Activated T-helper 2 cell treated with anti-CD3 and anti-CD28 coated beads, Interferon-gamma antibody, Interleukin-2, Interleukin-4, amounts not matched to agents 10 μg/mL and 5 μg/mL and 100 μg/mL, durations not matched to agents 14 hours and 24 hours and 36 hours (primary cell): ENCODE results near the gene ING4. TPM values are rescaled to one million over a fixed set of nuclear protein-coding genes. Genes with fewer than 3 reads are reported as not detected.
A peak's percentile ranks its signal among the peaks of the same experiment; 100 is the strongest.

ENCODE experiments used
- DNase-seq: peaks from one replicate; pipeline ENCODE4 v3.0.0; 2021; ENCODE audit warnings: low spot score
- H3K27ac Mint-ChIP-seq: one replicate; pipeline ENCODE4 v1.8.0; 2021; ENCODE audit warnings: mixed read lengths
- H3K27me3 Mint-ChIP-seq: one replicate; pipeline ENCODE4 v1.8.0; 2021; ENCODE audit warnings: low read depth, mixed read lengths
- H3K36me3 Mint-ChIP-seq: one replicate; pipeline ENCODE4 v1.8.0; 2021; ENCODE audit warnings: low read depth, mixed read lengths
- H3K4me1 Mint-ChIP-seq: one replicate; pipeline ENCODE4 v1.8.0; 2021; ENCODE audit warnings: low read depth, mixed read lengths
- H3K4me3 Mint-ChIP-seq: one replicate; pipeline ENCODE4 v1.8.0; 2021; ENCODE audit warnings: low read depth, mild to moderate bottlenecking, moderate library complexity, mixed read lengths
- H3K9me3 Mint-ChIP-seq: one replicate; pipeline ENCODE4 v1.8.0; 2021; ENCODE audit warnings: mixed read lengths
- intact Hi-C: fragments of 100-400 bp; cut with micrococcal nuclease; formaldehyde crosslinking; loops from one replicate; pipeline ENCODE4 v1.15.1; 2023
- total RNA-seq: library from RNA; stranded (reverse); gene quantifications from 2 replicates; pipeline ENCODE4 v1.2.3, GENCODE V29; 2022

The ING4 gene
- total RNA-seq, 1 donor from 2014 or later = 19.1 TPM

GRCh38 chr12:6641131-6641530, 21.8 kb downstream of the ING4 start:
- Mint-ChIP-seq H3K4me1 (peaks cover 7% of the 10 kb centered on the region), H3K36me3 (peaks cover 16% of the 10 kb centered on the region), H3K27ac (no peak overlapping the region), H3K9me3 (peaks cover 22% of the 10 kb centered on the region), H3K4me3 (no peak overlapping the region), H3K27me3 (peaks cover 12% of the 10 kb centered on the region)
- no peak for DNase-seq
- intact Hi-C loops = no loop called here

GRCh38 chr12:6640497-6640896, 22.4 kb downstream of the ING4 start:
- Mint-ChIP-seq H3K27me3 (peaks cover 12% of the 10 kb centered on the region), H3K4me1 (peaks cover 12% of the 10 kb centered on the region), H3K36me3 (peaks cover 15% of the 10 kb centered on the region), H3K4me3 (no peak overlapping the region), H3K27ac (no peak overlapping the region), H3K9me3 (peaks cover 22% of the 10 kb centered on the region)
- intact Hi-C loops = no loop called here
- DNase-seq = no peak

DNA sequence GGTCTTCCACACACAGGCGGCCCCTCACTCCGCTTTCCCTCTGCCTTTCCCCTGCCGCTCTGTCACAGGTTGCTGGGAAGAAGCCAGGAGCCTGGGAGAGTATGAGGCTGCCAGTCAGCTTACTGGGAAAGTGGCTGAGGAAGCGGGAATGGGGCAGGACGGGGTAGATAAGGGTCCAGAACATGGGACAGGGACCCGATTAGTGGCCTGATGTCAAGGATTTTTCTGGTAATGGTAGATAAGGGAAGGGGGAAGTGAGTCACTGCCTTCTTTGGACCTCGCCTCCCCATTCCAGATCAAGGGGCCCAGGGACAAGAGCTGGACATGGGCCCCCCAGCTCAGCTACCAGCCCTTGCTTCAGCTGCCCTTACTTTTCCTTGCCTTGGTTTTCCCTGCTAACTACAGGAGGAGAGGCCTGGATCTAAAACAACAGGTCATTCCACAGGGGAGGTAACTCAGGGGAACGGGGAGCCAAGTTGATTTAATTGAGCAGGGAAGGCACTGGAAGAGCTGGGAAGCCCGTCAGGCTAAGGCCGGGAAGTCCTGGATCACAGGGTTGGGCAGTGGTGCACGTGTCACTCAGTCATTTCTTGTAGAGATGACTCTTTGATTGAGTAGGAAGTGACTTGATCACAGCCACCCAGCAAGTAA, 23.6 kb downstream of the ING4 start:
- Mint-ChIP-seq H3K4me1 (peaks cover 19% of the 10 kb centered on the region), H3K36me3 (peaks cover 10% of the 10 kb centered on the region), H3K27me3 (peaks cover 12% of the 10 kb centered on the region), H3K27ac (no peak overlapping the region), H3K9me3 (peaks cover 14% of the 10 kb centered on the region), H3K4me3 (no peak overlapping the region)
- DNase-seq = no peak
- intact Hi-C loops = no loop called here

GRCh38 chr12:6638305-6638704, 24.6 kb downstream of the ING4 start:
- Mint-ChIP-seq H3K27me3 (peaks cover 12% of the 10 kb centered on the region), H3K27ac (no peak overlapping the region), H3K4me1 (peaks cover 21% of the 10 kb centered on the region), H3K9me3 (peaks cover 7% of the 10 kb centered on the region), H3K4me3 (no peak overlapping the region), H3K36me3 (peaks cover 4% of the 10 kb centered on the region)
- DNase-seq = no peak
- intact Hi-C loops = no loop called here

- H3K9me3 Mint-ChIP-seq = no peaks in the 10 kb centered on the region
- H3K4me1 Mint-ChIP-seq = peaks cover 42% of the 10 kb centered on the region
- no peaks in the 10 kb centered on the region for H3K36me3 Mint-ChIP-seq
- peak within 1 kb of the TSS; percentile 82 for H3K27ac Mint-ChIP-seq
- no peak for DNase-seq
- intact Hi-C loops = loop anchor here (1.0 kb wide), 1 partner anchor 27 kb away; the partner anchor contains the start of gene ING4
- peak within 1 kb of the TSS; percentile 61 for H3K4me3 Mint-ChIP-seq
- H3K27me3 Mint-ChIP-seq = peaks cover under 1% of the 10 kb centered on the region
These were observed 26.9 kb downstream of the ING4 start, which contains the start of gene LPAR5 for GRCh38 chr12:6635856-6636531. TSS of gene LPAR5 (minus strand) at chr12:6635959. CDS start at chr12:6621248, 14,711 bp downstream.

DNA sequence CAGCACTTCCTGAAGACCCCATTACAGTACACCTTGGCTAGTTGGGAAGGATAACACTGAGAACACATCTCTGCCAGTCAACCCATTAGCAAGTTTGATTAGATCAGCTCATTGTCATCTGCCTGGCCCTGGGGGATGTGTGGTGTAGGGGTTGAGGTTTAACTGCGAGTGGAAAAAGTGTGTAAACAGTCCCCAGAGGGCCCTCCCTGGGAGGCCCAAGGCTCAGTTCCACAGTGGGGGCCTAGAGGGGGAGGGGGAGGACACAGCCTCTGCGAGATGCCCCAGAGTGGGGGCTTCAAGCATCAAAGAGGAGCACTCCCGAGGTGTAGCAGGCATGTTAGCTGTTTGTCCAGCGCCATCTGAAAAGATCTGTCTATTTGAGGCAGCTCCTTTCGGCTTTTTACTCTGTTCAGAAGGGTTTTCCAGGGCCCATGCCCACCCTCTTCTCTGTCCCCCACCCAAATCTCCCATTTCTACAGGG, 27.5 kb downstream of the ING4 start:
- H3K4me3 Mint-ChIP-seq = peak overlapping the region; percentile 61
- H3K27me3 Mint-ChIP-seq = no peaks in the 10 kb centered on the region
- intact Hi-C loops = loop anchor here (1.0 kb wide), 1 partner anchor 28 kb away; the partner anchor contains the start of gene ING4
- peaks cover 43% of the 10 kb centered on the region for H3K4me1 Mint-ChIP-seq
- H3K27ac Mint-ChIP-seq = peak overlapping the region; percentile 82
- peak; percentile 56 for DNase-seq
- H3K9me3 Mint-ChIP-seq = no peaks in the 10 kb centered on the region
- H3K36me3 Mint-ChIP-seq = no peaks in the 10 kb centered on the region

DNA sequence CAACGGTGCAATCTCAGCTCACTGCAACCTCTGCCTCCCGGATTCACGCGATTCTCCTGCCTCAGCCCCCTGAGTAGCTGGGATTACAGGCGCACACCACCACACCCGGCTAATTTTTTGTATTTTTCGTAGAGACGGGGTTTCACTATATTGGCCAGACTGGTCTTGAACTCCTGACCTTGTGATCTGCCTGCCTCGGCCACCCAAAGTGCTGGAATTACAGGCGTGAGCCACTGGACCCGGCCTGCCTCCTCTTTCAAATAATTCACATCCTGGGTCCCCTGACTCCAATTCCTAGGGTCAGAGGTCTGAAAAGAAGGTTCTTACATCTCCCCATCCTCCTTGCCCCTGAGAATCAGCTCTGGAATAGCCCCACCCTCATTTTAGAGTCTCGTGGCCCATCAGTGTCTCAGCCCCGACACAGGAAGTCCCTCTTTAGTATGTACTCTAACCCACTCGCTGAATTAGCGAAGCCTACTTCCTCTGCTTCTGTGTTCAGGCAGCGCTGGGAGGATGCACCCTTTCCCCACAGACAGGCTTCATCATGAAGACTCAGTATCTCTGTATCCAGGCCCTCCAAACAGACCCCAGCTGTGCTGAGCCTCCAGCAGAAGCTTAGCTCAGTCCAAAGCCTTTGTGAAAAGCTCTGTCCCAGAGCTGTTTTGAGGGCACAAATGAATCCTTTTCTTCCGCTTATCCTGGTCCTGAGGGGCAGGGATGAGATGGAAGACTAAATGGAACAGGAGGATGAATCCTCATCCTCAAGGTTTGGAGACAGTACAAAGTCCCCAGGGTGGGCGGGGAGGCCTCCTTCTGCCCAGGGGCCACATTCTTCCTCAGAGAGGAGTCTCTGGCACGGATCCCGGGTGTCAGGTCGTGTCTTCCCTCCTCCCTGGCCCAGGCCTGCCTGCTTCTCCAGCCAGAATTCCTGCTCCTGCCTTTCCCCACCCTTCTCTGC, 30.6 kb downstream of the ING4 start:
- H3K4me1 Mint-ChIP-seq = peaks cover 53% of the 10 kb centered on the region
- peak overlapping the region; percentile 94 for H3K27ac Mint-ChIP-seq
- no peaks in the 10 kb centered on the region for H3K36me3 Mint-ChIP-seq

GRCh38 chr12:6631549-6631961, 31.4 kb downstream of the ING4 start:
- Mint-ChIP-seq H3K36me3 (no peaks in the 10 kb centered on the region), H3K4me3 (peak overlapping the region; percentile 69), H3K27ac (peak overlapping the region; percentile 94), H3K9me3 (no peaks in the 10 kb centered on the region), H3K27me3 (no peaks in the 10 kb centered on the region), H3K4me1 (peaks cover 56% of the 10 kb centered on the region)
- intact Hi-C loops = no loop called here
- DNase-seq = no peak

More for the DNA sequence above, 30.6 kb downstream of the ING4 start:
- Mint-ChIP-seq H3K27me3 (no peaks in the 10 kb centered on the region), H3K9me3 (no peaks in the 10 kb centered on the region), H3K4me3 (peak overlapping the region; percentile 69)
- peak; percentile 50 for DNase-seq
- intact Hi-C loops = no loop called here

- Mint-ChIP-seq H3K36me3 (no peaks in the 10 kb centered on the region), H3K4me3 (peak overlapping the region; percentile 69), H3K27ac (peak overlapping the region; percentile 94), H3K27me3 (no peaks in the 10 kb centered on the region), H3K4me1 (peaks cover 52% of the 10 kb centered on the region), H3K9me3 (no peaks in the 10 kb centered on the region)
- intact Hi-C loops = no loop called here
- no peak for DNase-seq
These were observed 32.2 kb downstream of the ING4 start for GRCh38 chr12:6630736-6631135.

GRCh38 chr12:6627616-6628015, 35.3 kb downstream of the ING4 start:
- DNase-seq = no peak
- no peaks in the 10 kb centered on the region for H3K36me3 Mint-ChIP-seq

DNA sequence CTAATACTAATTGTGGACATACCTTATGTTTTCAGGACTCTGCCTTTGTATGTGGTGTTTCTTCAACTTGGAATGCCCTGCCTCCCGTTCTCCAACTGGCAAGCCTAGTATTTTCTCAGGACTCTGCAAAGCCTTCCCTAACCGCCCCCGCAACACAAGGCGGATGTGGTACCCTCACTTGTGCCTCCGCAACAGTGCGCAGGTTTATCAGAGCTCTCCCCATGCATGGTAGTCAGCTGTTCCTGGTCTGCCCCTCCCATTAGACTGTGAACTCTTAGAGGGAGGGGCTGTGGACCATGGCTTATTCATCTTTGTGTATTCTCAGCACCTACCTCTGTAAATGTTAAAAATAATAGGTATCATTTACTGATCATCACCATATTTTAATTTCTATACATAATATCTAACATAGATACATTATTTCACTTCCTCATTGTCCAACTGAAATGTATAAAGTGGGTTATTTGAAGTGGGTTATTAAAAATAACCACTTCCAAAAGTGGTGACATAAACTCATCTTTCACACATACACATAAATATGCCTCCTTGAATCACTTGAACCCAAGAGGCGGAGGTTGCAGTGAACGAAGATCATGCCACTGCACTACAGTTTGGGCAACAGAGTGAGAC, 36.1 kb downstream of the ING4 start:
- no peaks in the 10 kb centered on the region for H3K9me3 Mint-ChIP-seq
- DNase-seq = no peak
- intact Hi-C loops = no loop called here
- H3K27me3 Mint-ChIP-seq = no peaks in the 10 kb centered on the region
- peaks cover 28% of the 10 kb centered on the region for H3K4me1 Mint-ChIP-seq
- no peak overlapping the region for H3K4me3 Mint-ChIP-seq
- H3K36me3 Mint-ChIP-seq = no peaks in the 10 kb centered on the region
- no peak overlapping the region for H3K27ac Mint-ChIP-seq

More at GRCh38 chr12:6627616-6628015, 35.3 kb downstream of the ING4 start:
- Mint-ChIP-seq H3K9me3 (no peaks in the 10 kb centered on the region), H3K27ac (peak overlapping the region; percentile 56), H3K4me3 (peak overlapping the region; percentile 62), H3K4me1 (peaks cover 36% of the 10 kb centered on the region), H3K27me3 (no peaks in the 10 kb centered on the region)
- intact Hi-C loops = no loop called here

DNA sequence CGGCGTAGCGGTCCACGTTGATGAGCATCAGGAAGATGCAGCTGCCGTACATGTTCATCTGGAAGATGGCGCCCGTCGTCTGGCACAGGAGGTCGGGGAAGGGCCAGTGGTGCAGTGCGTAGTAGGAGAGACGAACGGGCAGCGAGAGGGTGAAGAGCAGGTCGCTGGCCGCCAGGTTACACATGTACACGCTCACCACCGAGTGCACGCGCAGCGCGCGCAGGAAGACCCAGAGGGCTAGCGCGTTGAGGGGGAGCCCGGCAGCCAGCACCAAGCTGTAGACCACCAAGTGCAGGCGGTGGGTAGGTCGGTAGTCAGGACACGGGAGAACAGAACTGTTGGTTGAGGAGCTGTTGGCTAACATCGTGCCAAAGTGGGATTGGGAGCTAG, 42.0 kb downstream of the ING4 start:
- Mint-ChIP-seq H3K4me3 (peak overlapping the region; percentile 65), H3K36me3 (peaks cover 3% of the 10 kb centered on the region), H3K27ac (peak overlapping the region; percentile 38), H3K4me1 (peaks cover 3% of the 10 kb centered on the region), H3K9me3 (no peaks in the 10 kb centered on the region), H3K27me3 (no peaks in the 10 kb centered on the region)
- no peak for DNase-seq
- intact Hi-C loops = no loop called here
